VCaP (cell line): ENCODE measurements around the gene AMACR.
"Not testable (repeated sequence)": the region's sequence is repeated elsewhere in the genome, so short reads cannot be mapped to it uniquely, and the experiment has no call there.

Source experiments
- H3K27ac ChIP-seq: fragments of 450-650 bp; 2 replicates; pipeline ENCODE4 v1.5.1; 2017
- CTCF ChIP-seq: fragments of 450-650 bp; conservative IDR thresholded peaks from 2 replicates; pipeline ENCODE4 v1.5.1; 2017; ENCODE audit warnings: mild to moderate bottlenecking, moderate library complexity

The AMACR gene

GRCh38 chr5:33966805-33967204, 41.0 kb downstream of the AMACR start:
- no peak overlapping the region for H3K27ac ChIP-seq
- no peak for TF ChIP-seq CTCF

GRCh38 chr5:33964132-33964700, 43.6 kb downstream of the AMACR start:
- no peak overlapping the region for H3K27ac ChIP-seq
- TF ChIP-seq CTCF, result no peak

GRCh38 chr5:33958176-33958575, 49.7 kb downstream of the AMACR start:
- TF ChIP-seq CTCF, result no peak
- no peak overlapping the region for H3K27ac ChIP-seq

DNA sequence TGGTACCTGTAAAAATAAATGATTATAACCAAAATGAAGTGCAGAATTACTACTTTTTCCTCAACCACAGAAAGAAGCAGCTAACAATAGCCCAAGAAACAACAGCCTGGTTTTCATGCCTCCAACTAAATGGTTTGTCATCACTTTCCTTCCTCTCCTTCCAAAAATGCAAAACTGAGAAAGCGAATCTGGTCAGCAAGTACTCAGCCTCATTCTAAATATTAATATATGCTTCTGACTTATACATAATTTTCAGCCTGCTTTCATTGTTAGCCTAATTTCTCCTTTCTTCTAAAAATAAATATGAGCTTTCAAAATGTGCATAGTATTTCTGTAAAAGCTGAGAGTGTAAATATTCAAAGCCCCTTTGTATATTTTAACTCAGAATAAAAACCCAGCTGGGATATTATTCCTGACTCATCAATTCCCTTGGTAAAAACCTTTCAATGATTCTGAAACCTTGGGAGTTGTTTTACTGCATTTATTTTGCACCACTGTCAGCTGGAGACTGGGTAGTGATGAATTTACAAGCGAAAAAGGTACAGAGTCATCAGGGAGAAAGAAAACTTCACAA, 50.2 kb downstream of the AMACR start:
- no peak for TF ChIP-seq CTCF
- no peak overlapping the region for H3K27ac ChIP-seq

DNA sequence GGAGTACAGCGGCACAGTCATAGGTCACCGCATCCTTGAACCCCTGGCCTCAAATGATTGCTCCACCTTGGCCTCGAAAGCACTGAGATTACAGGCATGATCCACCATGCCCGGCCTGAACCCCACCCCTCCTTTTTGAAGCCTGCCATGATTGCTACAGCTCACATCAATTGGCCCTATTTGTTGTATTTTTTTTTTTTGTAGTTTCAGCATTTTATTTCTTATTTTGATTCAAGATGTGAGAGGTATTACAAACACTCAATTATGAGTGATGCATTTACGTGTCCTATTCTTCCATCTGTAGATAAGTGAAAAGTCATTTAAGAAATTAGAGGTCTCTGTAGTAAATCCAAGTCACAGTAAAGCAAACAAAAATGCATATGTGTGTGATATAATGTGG, 55.7 kb downstream of the AMACR start:
- H3K27ac ChIP-seq, result not testable (repeated sequence)

GRCh38 chr5:33944543-33945132, 63.2 kb downstream of the AMACR start:
- no peak for TF ChIP-seq CTCF
- no peak overlapping the region for H3K27ac ChIP-seq

- H3K27ac ChIP-seq, result no peak overlapping the region
- no peak for TF ChIP-seq CTCF
Observed at GRCh38 chr5:33941090-33941489, 66.8 kb downstream of the AMACR start.

DNA sequence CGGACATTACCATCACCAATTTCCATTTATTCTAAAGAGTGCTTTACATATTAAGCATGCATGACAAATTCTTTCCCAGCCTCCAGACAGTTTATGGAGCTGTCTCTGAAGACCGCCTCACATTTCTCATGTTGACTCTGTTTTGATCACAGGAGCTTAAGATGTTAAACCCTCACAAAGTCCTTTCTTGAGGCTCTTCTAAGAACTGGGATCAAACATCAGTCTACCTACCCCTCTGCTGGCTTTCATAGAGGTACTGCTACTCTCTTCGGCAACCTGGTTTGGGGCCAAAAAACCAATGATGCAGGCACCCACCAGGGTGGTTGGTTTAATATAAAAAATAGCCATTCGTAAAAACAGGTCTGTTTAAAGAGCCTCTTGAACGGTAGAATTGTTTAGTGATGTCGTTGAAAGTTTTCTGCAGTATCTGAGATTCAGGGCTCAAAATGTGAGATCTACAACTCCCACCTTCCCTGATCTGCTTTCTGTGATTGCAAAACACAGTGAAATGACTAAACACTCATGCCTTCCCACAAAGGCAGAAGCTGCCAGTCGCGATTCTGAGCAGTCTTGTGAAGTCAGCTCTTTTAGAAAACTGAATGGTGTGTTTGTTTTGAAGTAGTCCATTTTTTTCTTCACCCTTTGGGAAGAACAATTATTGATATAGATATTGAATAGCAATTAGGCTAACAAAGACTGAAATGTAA, 68.1 kb downstream of the AMACR start:
- no peak overlapping the region for H3K27ac ChIP-seq
- TF ChIP-seq CTCF, result no peak
